ENCODE data around the gene KLF16.

KLF16 gene

DNA sequence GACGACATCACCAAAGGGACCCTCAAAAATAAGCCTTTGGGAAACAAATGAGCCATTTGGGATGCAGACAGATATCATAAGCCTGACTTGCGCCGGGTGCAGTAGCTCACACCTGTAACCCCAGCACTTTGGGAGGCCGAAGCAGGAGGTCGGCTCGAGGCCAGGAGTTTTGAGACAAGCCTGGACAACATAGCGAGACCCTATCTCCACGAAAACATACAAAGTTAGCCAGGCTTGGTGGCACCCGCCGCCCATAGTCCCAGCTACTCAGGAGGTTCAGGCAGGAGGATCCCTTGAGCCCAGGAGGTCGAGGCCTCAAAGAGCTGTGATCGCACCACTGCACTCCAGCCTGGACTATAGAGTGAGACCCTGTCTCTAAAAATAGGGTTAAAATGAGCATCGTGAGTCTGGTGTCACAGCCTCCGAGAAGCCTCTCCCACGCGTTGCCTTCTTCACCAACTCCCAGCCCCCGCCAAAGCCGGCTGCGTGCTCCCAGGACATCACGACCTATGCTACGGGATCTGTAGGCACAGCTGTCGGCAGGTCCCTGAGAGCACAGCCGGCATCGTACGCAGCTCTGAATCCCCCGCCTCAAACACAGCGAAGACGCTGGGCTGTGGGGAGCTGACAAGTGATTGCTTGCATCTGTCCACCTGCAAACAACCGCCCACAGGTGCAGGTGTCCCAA is 16.7 kb downstream of the KLF16 start:
- DNase-seq (ENCODE audit: low read depth): no peak
- no peak for TF ChIP-seq CTCF (IDR thresholded peaks at IDR 0.05; ENCODE audit: low read length, missing control alignments)
- peak overlapping the region; percentile 92 for H3K4me3 ChIP-seq (replicated peaks; ENCODE audit: low read depth, low read length)

GRCh38 chr19:1845642-1846041 is 17.7 kb downstream of the KLF16 start:
- no peak for DNase-seq (ENCODE audit: low read depth)
- TF ChIP-seq CTCF (IDR thresholded peaks at IDR 0.05; ENCODE audit: low read length, missing control alignments): no peak
- H3K4me3 ChIP-seq (replicated peaks; ENCODE audit: low read depth, low read length): no peak overlapping the region

DNA sequence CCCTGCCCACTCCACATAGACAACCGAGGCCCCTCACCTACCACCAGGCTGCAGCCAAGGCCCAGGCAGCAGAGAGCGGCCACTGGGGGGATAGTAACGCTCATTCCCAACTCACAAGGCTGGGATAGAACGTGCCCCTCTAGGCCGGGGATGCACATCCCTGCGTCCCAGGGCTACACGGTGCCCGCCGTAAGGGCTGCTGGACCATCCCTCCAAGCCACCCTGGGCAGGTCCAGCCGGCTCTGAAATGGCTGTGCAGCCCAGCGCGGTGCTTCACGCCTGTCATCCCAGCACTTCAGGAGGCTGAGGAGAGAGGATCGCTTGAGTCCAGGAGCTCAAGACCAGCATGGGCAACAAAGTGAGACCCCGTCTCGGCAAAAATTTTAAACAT is 18.3 kb downstream of the KLF16 start:
- no peak for TF ChIP-seq CTCF (IDR thresholded peaks at IDR 0.05; ENCODE audit: low read length, missing control alignments)
- no peak for DNase-seq (ENCODE audit: low read depth)

DNA sequence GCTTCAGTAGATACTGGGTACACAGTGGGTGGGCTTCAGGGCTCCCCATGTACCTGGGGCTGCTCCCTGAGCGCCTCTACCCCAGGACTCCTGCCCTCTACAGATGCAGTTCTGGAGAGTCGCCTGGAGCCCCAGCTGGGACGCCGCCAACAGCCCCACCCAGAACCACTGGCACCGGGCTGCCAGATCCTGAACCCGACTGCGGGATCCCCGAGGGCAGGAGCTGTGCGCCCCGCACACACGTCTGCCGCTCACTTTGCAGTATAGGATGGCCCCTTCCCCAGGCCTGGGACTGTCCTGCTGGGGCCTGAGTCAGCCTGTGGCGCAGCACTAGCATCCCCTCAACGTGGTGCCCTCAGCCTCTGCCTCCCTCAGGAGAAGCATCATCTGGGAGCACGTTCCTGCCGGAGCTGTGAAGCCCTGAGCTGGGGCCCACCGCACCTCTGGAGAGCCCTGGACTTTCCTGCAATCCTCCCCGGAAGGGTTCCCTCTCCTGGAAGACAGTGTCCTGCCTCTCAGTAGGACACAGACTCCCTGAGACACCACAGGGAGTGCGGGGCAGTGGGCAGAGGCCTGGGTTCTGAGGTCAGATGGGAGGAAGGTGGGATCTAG is 18.8 kb downstream of the KLF16 start:
- TF ChIP-seq CTCF (IDR thresholded peaks at IDR 0.05; ENCODE audit: low read length, missing control alignments): no peak

More for the DNA sequence above, 18.3 kb downstream of the KLF16 start:
- H3K4me3 ChIP-seq (replicated peaks; ENCODE audit: low read depth, low read length): no peak overlapping the region

GRCh38 chr19:1843646-1844394 is 19.6 kb downstream of the KLF16 start:
- peak; percentile 12 for TF ChIP-seq CTCF (IDR thresholded peaks at IDR 0.05; ENCODE audit: low read length, missing control alignments)
- no peak for DNase-seq (ENCODE audit: low read depth)
- H3K4me3 ChIP-seq (replicated peaks; ENCODE audit: low read depth, low read length): no peak overlapping the region

More for the DNA sequence above, 18.8 kb downstream of the KLF16 start:
- no peak overlapping the region for H3K4me3 ChIP-seq (replicated peaks; ENCODE audit: low read depth, low read length)
- no peak for DNase-seq (ENCODE audit: low read depth)

DNA sequence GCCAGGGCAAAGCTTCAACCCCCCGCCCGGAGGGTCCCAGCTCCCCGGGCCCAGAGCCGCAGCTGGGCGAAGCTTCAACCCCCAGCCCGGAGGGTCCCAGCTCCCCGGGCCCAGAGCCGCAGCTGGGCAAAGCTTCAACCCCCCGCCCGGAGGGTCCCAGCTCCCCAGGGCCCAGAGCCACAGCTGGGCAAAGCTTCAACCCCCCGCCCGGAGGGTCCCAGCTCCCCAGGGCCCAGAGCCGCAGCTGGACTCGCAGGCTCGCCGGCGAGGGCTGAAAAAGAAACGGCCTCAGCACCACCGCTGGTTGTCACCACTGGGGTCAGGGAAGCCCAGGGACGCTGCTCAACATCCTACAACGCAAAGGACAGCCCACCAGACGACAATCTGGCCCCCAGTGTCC is 20.3 kb downstream of the KLF16 start:
- DNase-seq (ENCODE audit: low read depth): no peak
- TF ChIP-seq CTCF (IDR thresholded peaks at IDR 0.05; ENCODE audit: low read length, missing control alignments): no peak
- H3K4me3 ChIP-seq (replicated peaks; ENCODE audit: low read depth, low read length): no peak overlapping the region

Data from fibroblast of pulmonary artery (primary cell).